ENCODE measurements around the gene GJC2. TPM values are rescaled to one million over a fixed set of nuclear protein-coding genes. Genes with fewer than 3 reads are reported as not detected.

Gene GJC2
- polyA plus RNA-seq, 1 donor (not counting 4 experiments of a cell fraction or from before 2014, with no cell fraction given), result 0.58 TPM

GRCh38 chr1:228134591-228134990 is 15.1 kb upstream of the GJC2 start:
- Histone ChIP-seq H3K9ac (ENCODE audit: control insufficient read depth, extremely low read depth, insufficient read depth, low read length) (no peak overlapping the region), H3K27ac (ENCODE audit: control insufficient read depth, insufficient read depth, low read length) (no peak overlapping the region), H4K20me1 (ENCODE audit: control insufficient read depth, extremely low read depth, insufficient read depth, low read length) (no peaks in the 10 kb centered on the region), H3K36me3 (ENCODE audit: control insufficient read depth in 2 of 2, extremely low read depth in 1 of 2, insufficient read depth in 2 of 2, low read length in 2 of 2) (no peaks in the 10 kb centered on the region), H3K4me3 (ENCODE audit: control insufficient read depth in 2 of 3, extremely low read depth in 1 of 3, insufficient read depth in 2 of 3, low read depth in 1 of 3, low read length in 3 of 3) (no peak overlapping the region), H2AFZ (ENCODE audit: control insufficient read depth, low read length) (no peak overlapping the region), H3K9me1 (ENCODE audit: control insufficient read depth, extremely low read depth, insufficient read depth, low read length) (no peaks in the 10 kb centered on the region), H3K9me3 (ENCODE audit: control insufficient read depth, low read depth, low read length) (no peaks in the 10 kb centered on the region), H3K79me2 (ENCODE audit: control insufficient read depth, insufficient read depth, low read length) (no peaks in the 10 kb centered on the region), H3K27me3 (ENCODE audit: control insufficient read depth, extremely low read depth, insufficient read depth, low read length) (no peaks in the 10 kb centered on the region), H3K4me2 (ENCODE audit: control insufficient read depth, extremely low read depth, insufficient read depth, low read depth, low read length) (no peak overlapping the region), H3K4me1 (ENCODE audit: control insufficient read depth, extremely low read depth, insufficient read depth, low read length) (peaks cover 13% of the 10 kb centered on the region)
- no peak for TF ChIP-seq EZH2 (IDR thresholded peaks at IDR 0.05; ENCODE audit: low read length)
- TF ChIP-seq CTCF (optimal IDR thresholded peaks at IDR 0.05 in 1 of 3, IDR thresholded peaks at IDR 0.05 in 1 of 3, conservative IDR thresholded peaks at IDR 0.05 in 1 of 3; ENCODE audit: extremely low read depth in 1 of 3, insufficient read depth in 2 of 3, low read length in 3 of 3), result no peak
- DNase-seq (ENCODE audit: low read depth, low spot score) (no peak), FAIRE-seq (no peak)
- dilution Hi-C loops (cut with MboI; ENCODE audit: extremely low pct_ligation_motif_present, low sequenced_read_pairs), result no loop called here

- H4K20me1 ChIP-seq (ENCODE audit: control insufficient read depth, extremely low read depth, insufficient read depth, low read length), result peaks cover 1% of the 10 kb centered on the region
- DNase-seq (ENCODE audit: low read depth, low spot score) (no peak), FAIRE-seq (no peak)
- dilution Hi-C loops (cut with MboI; ENCODE audit: extremely low pct_ligation_motif_present, low sequenced_read_pairs), result no loop called here
- TF ChIP-seq EZH2 (IDR thresholded peaks at IDR 0.05; ENCODE audit: low read length) (no peak), CTCF (optimal IDR thresholded peaks at IDR 0.05 in 1 of 3, IDR thresholded peaks at IDR 0.05 in 1 of 3, conservative IDR thresholded peaks at IDR 0.05 in 1 of 3; ENCODE audit: extremely low read depth in 1 of 3, insufficient read depth in 2 of 3, low read length in 3 of 3) (no peak)
- peaks cover 9% of the 10 kb centered on the region for H3K4me1 ChIP-seq (ENCODE audit: control insufficient read depth, extremely low read depth, insufficient read depth, low read length)
- H3K9me1 ChIP-seq (ENCODE audit: control insufficient read depth, extremely low read depth, insufficient read depth, low read length), result no peaks in the 10 kb centered on the region
- no peak overlapping the region for H2AFZ ChIP-seq (ENCODE audit: control insufficient read depth, low read length)
- H3K4me2 ChIP-seq (ENCODE audit: control insufficient read depth, extremely low read depth, insufficient read depth, low read depth, low read length), result no peak overlapping the region
- peaks cover 0 to 3% of the 10 kb centered on the region in 2 experiments for H3K36me3 ChIP-seq (ENCODE audit: control insufficient read depth in 2 of 2, extremely low read depth in 1 of 2, insufficient read depth in 2 of 2, low read length in 2 of 2)
- H3K27ac ChIP-seq (ENCODE audit: control insufficient read depth, insufficient read depth, low read length), result no peak overlapping the region
- H3K4me3 ChIP-seq (ENCODE audit: control insufficient read depth in 2 of 3, extremely low read depth in 1 of 3, insufficient read depth in 2 of 3, low read depth in 1 of 3, low read length in 3 of 3), result no peak overlapping the region
- H3K27me3 ChIP-seq (ENCODE audit: control insufficient read depth, extremely low read depth, insufficient read depth, low read length), result no peaks in the 10 kb centered on the region
- peaks cover 18% of the 10 kb centered on the region for H3K79me2 ChIP-seq (ENCODE audit: control insufficient read depth, insufficient read depth, low read length)
- H3K9me3 ChIP-seq (ENCODE audit: control insufficient read depth, low read depth, low read length), result no peaks in the 10 kb centered on the region
- no peak overlapping the region for H3K9ac ChIP-seq (ENCODE audit: control insufficient read depth, extremely low read depth, insufficient read depth, low read length)
These were observed 12.8 kb upstream of the GJC2 start for GRCh38 chr1:228136901-228137300.

All from keratinocyte (primary cell).